A549 (cell line): Measurements from ENCODE around the gene IRF4. TPM values are rescaled to one million over a fixed set of nuclear protein-coding genes. Genes with fewer than 3 reads are reported as not detected.

Experiments used
- ATAC-seq, 2 experiments: fragments of 200-7000 bp in 1 of 2; fragments of >200 bp in 1 of 2; cut with Nextera tagmentation in 1 of 2; cut with Tn5 transposase in 1 of 2; 3 replicates each; pipeline versions ENCODE4 v1.8.0 to v1.9.1; 2018 to 2020; ENCODE audit warnings: mild to moderate bottlenecking in 1 of 2, moderate library complexity in 1 of 2
- CTCF ChIA-PET: fragments of 300-600 bp; sonication (Branson Sonifier 250); formaldehyde crosslinking; extraction: SDS; loops from one replicate; lab custom pipeline; 2021; ENCODE audit warnings: antibody characterized with exemption, inconsistent platforms; lab: Yijun Ruan, JAX
- POLR2A ChIA-PET: fragments of 350-600 bp; formaldehyde crosslinking; extraction: SDS; loops from one replicate; lab custom pipeline; 2021; ENCODE audit warnings: antibody characterized with exemption, inconsistent platforms; lab: Yijun Ruan, JAX
- DNase-seq, 2 experiments: peaks; one replicate each; pipeline versions ENCODE4 v3.0.0 to v3.0.0-alpha.2; 2011 to 2016; ENCODE audit warnings: low read depth in 1 of 2, low spot score in 1 of 2
- FAIRE-seq: peaks from 2 replicates; lab custom pipeline; 2011; peaks lifted over from hg19 to GRCh38; lab: Jason Lieb, UNC
- H3K27ac ChIP-seq, 2 experiments: fragments of >200 bp; sonication (Bioruptor Twin); formaldehyde crosslinking; 3 replicates each; pipeline ENCODE4 v1.5.1; 2016 to 2017
- H3K4me1 ChIP-seq: fragments of >200 bp; sonication (Bioruptor Twin); formaldehyde crosslinking; 3 replicates; pipeline ENCODE4 v1.6.1; 2016
- H3K4me2 ChIP-seq: fragments of >200 bp; sonication (Bioruptor Twin); formaldehyde crosslinking; 3 replicates; pipeline ENCODE4 v1.6.1; 2016
- H3K4me3 ChIP-seq: fragments of >200 bp; sonication (Bioruptor Twin); formaldehyde crosslinking; 3 replicates; pipeline ENCODE4 v1.5.1; 2016
- H3K9me3 ChIP-seq: fragments of >200 bp; sonication (Bioruptor Twin); formaldehyde crosslinking; 3 replicates; pipeline ENCODE4 v1.6.1; 2016
- CBX8 ChIP-seq: fragments of 200-600 bp; sonication (generic); IDR thresholded peaks from 2 replicates; pipeline ENCODE4 v1.6.1; 2016
- CEBPB ChIP-seq, 2 experiments: fragments of >200 bp in 1 of 2; sonication (Bioruptor Twin) in 1 of 2; formaldehyde crosslinking in 1 of 2; IDR thresholded peaks; 2 replicates each; pipeline ENCODE4 v1.6.1; 2012 to 2016
- CHD4 ChIP-seq: fragments of 200-600 bp; sonication (generic); IDR thresholded peaks from 2 replicates; pipeline ENCODE4 v1.6.1; 2016; ENCODE audit warnings: antibody characterized with exemption, mild to moderate bottlenecking, borderline replicate concordance
- FOSL2 ChIP-seq, 2 experiments: fragments of 450-650 bp in 1 of 2; fragments of >200 bp in 1 of 2; sonication (Bioruptor Twin) in 1 of 2; formaldehyde crosslinking; IDR thresholded peaks; 2 replicates each; pipeline versions ENCODE4 v1.5.0 to v1.6.1; 2016 to 2020; ENCODE audit warnings: mild to moderate bottlenecking in 1 of 2, moderate library complexity in 1 of 2
- HOXB5 ChIP-seq: fragments of 250-450 bp; sonication (Bioruptor Pico); IDR thresholded peaks from 2 replicates; pipeline ENCODE4 v1.5.0; 2020; ENCODE audit warnings: mild to moderate bottlenecking, moderate library complexity
- MAFK ChIP-seq: fragments of 450-650 bp; IDR thresholded peaks from 2 replicates; pipeline ENCODE4 v1.6.1; 2014; ENCODE audit not compliant: partially characterized antibody
- NFE2L2 ChIP-seq: fragments of 150-350 bp; conservative IDR thresholded peaks from 2 replicates; pipeline ENCODE4 v1.6.1; 2014; ENCODE audit warnings: low read length
- POLR2A ChIP-seq: IDR thresholded peaks from 2 replicates; pipeline ENCODE4 v1.6.1; 2012; ENCODE audit warnings: mild to moderate bottlenecking, low read length
- RARB ChIP-seq: fragments of 250-450 bp; sonication (Bioruptor Pico); IDR thresholded peaks from 2 replicates; pipeline ENCODE4 v1.8.0; 2021; ENCODE audit warnings: mild to moderate bottlenecking, moderate library complexity
- RFX5 ChIP-seq: fragments of 450-650 bp; IDR thresholded peaks from 2 replicates; pipeline ENCODE4 v1.7.1; 2014; ENCODE audit warnings: antibody characterized with exemption, mild to moderate bottlenecking, moderate library complexity
- SMC3 ChIP-seq: fragments of >200 bp; sonication (Bioruptor Twin); formaldehyde crosslinking; IDR thresholded peaks from 3 replicates; pipeline ENCODE4 v1.6.1; 2018; ENCODE audit warnings: inconsistent platforms
- TFCP2L1 ChIP-seq: fragments of 250-450 bp; sonication (Bioruptor Pico); IDR thresholded peaks from 2 replicates; pipeline ENCODE4 v1.5.0; 2021; ENCODE audit warnings: mild to moderate bottlenecking
- ZC3H11A ChIP-seq: fragments of 450-650 bp; IDR thresholded peaks from 2 replicates; pipeline ENCODE4 v1.6.1; 2014; ENCODE audit warnings: antibody characterized with exemption, mild to moderate bottlenecking
- WGBS: methylation state at CpG from one replicate; pipeline ENCODE4 v1.1.6; 2017; ENCODE audit errors: missing lambda C conversion rate; 5-methylcytosine and 5-hydroxymethylcytosine counted together
- polyA plus RNA-seq, 4 experiments: library from polyadenylated mRNA; depleted of rRNA in 3 of 4; stranded (reverse); fragments of >200 nt; fragmentation: RNase III in 1 of 4; extraction: RNeasy Plus Mini Kit Qiagen cat#74134 plus additional on column Dnase treatment in 1 of 4; gene quantifications; 2 replicates in 3 of 4; 3 replicates in 1 of 4; pipeline ENCODE4 v1.2.3, GENCODE V29; 2011 to 2017
- TF ChIP-seq, protein P1 (sequence below): fragments of 200-600 bp; sonication (generic); IDR thresholded peaks from 2 replicates; pipeline ENCODE4 v1.6.1; 2016; ENCODE audit warnings: antibody characterized with exemption, mild to moderate bottlenecking, moderate library complexity
- TF ChIP-seq, protein P2 (sequence below): IDR thresholded peaks from 2 replicates; pipeline ENCODE4 v1.6.1; 2012
- TF ChIP-seq, protein P3 (sequence below): fragments of >200 bp; sonication (Bioruptor Twin); formaldehyde crosslinking; IDR thresholded peaks from 3 replicates; pipeline ENCODE4 v1.6.1; 2016
- TF ChIP-seq, protein P4 (sequence below): fragments of 150-350 bp; IDR thresholded peaks from 2 replicates; pipeline ENCODE4 v1.6.1; 2014; ENCODE audit warnings: low read depth, mild to moderate bottlenecking, low read length
- TF ChIP-seq, protein P5 (sequence below): IDR thresholded peaks from 2 replicates; pipeline ENCODE4 v1.6.1; 2012
- TF ChIP-seq, protein P6 (sequence below): fragments of 450-650 bp; IDR thresholded peaks from 2 replicates; pipeline ENCODE4 v1.6.1; 2014; ENCODE audit warnings: antibody characterized with exemption
- TF ChIP-seq, protein P7 (sequence below): fragments of >200 bp; sonication (Bioruptor Twin); formaldehyde crosslinking; IDR thresholded peaks from 3 replicates; pipeline ENCODE4 v1.5.1; 2016

IRF4 gene
- polyA plus RNA-seq, 2 of the 4 experiments (the other 2 are of a cell fraction): 0.03 TPM

DNA sequence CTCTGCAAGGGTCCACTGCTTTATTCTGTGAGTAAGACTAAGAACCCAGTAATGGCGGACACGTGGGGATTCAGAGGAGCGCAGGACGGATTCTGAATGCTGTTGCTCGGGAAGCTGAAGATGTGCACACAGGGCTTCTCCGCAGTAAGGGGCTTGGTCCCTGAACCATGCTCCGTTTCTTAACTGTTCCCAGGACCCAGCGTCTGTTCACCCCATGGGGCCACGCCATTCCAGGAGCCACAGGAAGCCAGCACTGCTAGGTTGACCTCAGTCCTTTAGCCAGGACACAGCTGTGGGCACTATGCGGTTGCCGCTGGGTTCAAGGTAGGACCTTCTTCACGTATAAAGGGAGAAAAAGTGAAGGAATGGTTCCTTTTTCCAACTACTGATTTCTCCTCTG is 59.8 kb downstream of the IRF4 start (continued):
- TF ChIP-seq, protein P1, sequence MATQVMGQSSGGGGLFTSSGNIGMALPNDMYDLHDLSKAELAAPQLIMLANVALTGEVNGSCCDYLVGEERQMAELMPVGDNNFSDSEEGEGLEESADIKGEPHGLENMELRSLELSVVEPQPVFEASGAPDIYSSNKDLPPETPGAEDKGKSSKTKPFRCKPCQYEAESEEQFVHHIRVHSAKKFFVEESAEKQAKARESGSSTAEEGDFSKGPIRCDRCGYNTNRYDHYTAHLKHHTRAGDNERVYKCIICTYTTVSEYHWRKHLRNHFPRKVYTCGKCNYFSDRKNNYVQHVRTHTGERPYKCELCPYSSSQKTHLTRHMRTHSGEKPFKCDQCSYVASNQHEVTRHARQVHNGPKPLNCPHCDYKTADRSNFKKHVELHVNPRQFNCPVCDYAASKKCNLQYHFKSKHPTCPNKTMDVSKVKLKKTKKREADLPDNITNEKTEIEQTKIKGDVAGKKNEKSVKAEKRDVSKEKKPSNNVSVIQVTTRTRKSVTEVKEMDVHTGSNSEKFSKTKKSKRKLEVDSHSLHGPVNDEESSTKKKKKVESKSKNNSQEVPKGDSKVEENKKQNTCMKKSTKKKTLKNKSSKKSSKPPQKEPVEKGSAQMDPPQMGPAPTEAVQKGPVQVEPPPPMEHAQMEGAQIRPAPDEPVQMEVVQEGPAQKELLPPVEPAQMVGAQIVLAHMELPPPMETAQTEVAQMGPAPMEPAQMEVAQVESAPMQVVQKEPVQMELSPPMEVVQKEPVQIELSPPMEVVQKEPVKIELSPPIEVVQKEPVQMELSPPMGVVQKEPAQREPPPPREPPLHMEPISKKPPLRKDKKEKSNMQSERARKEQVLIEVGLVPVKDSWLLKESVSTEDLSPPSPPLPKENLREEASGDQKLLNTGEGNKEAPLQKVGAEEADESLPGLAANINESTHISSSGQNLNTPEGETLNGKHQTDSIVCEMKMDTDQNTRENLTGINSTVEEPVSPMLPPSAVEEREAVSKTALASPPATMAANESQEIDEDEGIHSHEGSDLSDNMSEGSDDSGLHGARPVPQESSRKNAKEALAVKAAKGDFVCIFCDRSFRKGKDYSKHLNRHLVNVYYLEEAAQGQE: no peak
- TF ChIP-seq, protein P2, sequence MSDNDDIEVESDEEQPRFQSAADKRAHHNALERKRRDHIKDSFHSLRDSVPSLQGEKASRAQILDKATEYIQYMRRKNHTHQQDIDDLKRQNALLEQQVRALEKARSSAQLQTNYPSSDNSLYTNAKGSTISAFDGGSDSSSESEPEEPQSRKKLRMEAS: no peak
- TF ChIP-seq FOSL2 (IDR thresholded peaks at IDR 0.05): no peak
- no peak for TF ChIP-seq FOSL2 (CRISPR knock-in tag; IDR thresholded peaks at IDR 0.05)
- TF ChIP-seq MAFK: no peak
- TF ChIP-seq CEBPB (IDR thresholded peaks at IDR 0.05): no peak

DNA sequence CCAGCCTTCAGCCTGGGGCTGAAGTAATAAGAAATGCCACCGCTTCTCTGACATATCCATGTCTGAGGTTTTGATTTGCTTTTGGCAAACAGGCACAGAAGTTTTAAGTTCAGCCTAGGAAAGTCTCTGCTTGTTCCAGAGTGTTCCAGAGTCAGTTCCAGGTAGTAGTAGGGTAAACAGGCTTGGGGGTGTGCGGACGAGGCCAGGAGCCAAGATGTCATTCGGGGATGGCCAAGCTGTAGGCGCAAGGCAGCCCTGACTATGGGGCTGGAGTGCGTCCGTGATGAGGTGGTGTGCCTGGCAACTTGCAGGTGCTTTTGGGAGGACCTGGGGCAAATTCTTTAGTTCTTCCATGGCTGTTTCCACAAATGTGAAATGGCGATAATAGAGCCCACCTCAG is 60.3 kb downstream of the IRF4 start:
- WGBS: 75% methylated on average over 8 of the region's 8 CpGs
- TF ChIP-seq HOXB5 (CRISPR knock-in tag) (no peak), ZC3H11A (no peak), CBX8 (no peak), RFX5 (no peak), SMC3 (no peak), TFCP2L1 (CRISPR knock-in tag) (no peak), NFE2L2 (no peak), CEBPB (IDR thresholded peaks at IDR 0.05) (no peak), RARB (CRISPR knock-in tag) (no peak), CHD4 (no peak), POLR2A (no peak), MAFK (no peak)
- TF ChIP-seq, protein P3, sequence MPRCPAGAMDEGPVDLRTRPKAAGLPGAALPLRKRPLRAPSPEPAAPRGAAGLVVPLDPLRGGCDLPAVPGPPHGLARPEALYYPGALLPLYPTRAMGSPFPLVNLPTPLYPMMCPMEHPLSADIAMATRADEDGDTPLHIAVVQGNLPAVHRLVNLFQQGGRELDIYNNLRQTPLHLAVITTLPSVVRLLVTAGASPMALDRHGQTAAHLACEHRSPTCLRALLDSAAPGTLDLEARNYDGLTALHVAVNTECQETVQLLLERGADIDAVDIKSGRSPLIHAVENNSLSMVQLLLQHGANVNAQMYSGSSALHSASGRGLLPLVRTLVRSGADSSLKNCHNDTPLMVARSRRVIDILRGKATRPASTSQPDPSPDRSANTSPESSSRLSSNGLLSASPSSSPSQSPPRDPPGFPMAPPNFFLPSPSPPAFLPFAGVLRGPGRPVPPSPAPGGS: no peak
- TF ChIP-seq, protein P4, sequence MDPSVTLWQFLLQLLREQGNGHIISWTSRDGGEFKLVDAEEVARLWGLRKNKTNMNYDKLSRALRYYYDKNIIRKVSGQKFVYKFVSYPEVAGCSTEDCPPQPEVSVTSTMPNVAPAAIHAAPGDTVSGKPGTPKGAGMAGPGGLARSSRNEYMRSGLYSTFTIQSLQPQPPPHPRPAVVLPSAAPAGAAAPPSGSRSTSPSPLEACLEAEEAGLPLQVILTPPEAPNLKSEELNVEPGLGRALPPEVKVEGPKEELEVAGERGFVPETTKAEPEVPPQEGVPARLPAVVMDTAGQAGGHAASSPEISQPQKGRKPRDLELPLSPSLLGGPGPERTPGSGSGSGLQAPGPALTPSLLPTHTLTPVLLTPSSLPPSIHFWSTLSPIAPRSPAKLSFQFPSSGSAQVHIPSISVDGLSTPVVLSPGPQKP: no peak
- TF ChIP-seq, protein P5, sequence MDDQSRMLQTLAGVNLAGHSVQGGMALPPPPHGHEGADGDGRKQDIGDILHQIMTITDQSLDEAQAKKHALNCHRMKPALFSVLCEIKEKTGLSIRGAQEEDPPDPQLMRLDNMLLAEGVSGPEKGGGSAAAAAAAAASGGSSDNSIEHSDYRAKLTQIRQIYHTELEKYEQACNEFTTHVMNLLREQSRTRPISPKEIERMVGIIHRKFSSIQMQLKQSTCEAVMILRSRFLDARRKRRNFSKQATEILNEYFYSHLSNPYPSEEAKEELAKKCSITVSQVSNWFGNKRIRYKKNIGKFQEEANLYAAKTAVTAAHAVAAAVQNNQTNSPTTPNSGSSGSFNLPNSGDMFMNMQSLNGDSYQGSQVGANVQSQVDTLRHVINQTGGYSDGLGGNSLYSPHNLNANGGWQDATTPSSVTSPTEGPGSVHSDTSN: no peak
- TF ChIP-seq, protein P6, sequence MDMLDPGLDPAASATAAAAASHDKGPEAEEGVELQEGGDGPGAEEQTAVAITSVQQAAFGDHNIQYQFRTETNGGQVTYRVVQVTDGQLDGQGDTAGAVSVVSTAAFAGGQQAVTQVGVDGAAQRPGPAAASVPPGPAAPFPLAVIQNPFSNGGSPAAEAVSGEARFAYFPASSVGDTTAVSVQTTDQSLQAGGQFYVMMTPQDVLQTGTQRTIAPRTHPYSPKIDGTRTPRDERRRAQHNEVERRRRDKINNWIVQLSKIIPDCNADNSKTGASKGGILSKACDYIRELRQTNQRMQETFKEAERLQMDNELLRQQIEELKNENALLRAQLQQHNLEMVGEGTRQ: no peak
- TF ChIP-seq, protein P7, sequence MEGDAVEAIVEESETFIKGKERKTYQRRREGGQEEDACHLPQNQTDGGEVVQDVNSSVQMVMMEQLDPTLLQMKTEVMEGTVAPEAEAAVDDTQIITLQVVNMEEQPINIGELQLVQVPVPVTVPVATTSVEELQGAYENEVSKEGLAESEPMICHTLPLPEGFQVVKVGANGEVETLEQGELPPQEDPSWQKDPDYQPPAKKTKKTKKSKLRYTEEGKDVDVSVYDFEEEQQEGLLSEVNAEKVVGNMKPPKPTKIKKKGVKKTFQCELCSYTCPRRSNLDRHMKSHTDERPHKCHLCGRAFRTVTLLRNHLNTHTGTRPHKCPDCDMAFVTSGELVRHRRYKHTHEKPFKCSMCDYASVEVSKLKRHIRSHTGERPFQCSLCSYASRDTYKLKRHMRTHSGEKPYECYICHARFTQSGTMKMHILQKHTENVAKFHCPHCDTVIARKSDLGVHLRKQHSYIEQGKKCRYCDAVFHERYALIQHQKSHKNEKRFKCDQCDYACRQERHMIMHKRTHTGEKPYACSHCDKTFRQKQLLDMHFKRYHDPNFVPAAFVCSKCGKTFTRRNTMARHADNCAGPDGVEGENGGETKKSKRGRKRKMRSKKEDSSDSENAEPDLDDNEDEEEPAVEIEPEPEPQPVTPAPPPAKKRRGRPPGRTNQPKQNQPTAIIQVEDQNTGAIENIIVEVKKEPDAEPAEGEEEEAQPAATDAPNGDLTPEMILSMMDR: no peak
- TF ChIP-seq, all 56 proteins: peak for 0
- H3K4me2 ChIP-seq: no peak overlapping the region
- ChIA-PET POLR2A (no interaction called here), CTCF (no interaction called here)
- DNase-seq (no peak), FAIRE-seq (no peak), ATAC-seq (no peak)
- no peaks in the 10 kb centered on the region for H3K9me3 ChIP-seq
- H3K4me3 ChIP-seq: no peak overlapping the region
- H3K4me1 ChIP-seq: no peaks in the 10 kb centered on the region
- H3K27ac ChIP-seq: no peak overlapping the region
